BE2C (cell line): ENCODE results near the gene DBR1.

ENCODE experiments used
- DNase-seq: peaks from one replicate; pipeline ENCODE4 v3.0.0-alpha.2; 2020
- H3K27me3 ChIP-seq: fragments of 250-450 bp; sonication (Bioruptor Pico); 2 replicates; pipeline ENCODE4 v1.5.1; 2020; ENCODE audit warnings: mild to moderate bottlenecking
- H3K36me3 ChIP-seq: fragments of 250-450 bp; sonication (Bioruptor Pico); 2 replicates; pipeline ENCODE4 v1.5.1; 2020; ENCODE audit warnings: mild to moderate bottlenecking
- H3K4me1 ChIP-seq: fragments of 250-450 bp; sonication (Bioruptor Pico); 2 replicates; pipeline ENCODE4 v1.5.1; 2020
- H3K4me3 ChIP-seq: 2 replicates; pipeline ENCODE4 v1.5.1; 2011; ENCODE audit warnings: low read depth, low read length
- H3K9me3 ChIP-seq: fragments of 250-450 bp; sonication (Bioruptor Pico); 2 replicates; pipeline ENCODE4 v1.5.1; 2020
- TF ChIP-seq, protein P1 (sequence below): IDR thresholded peaks from 2 replicates; pipeline ENCODE4 v1.5.1; 2012; ENCODE audit warnings: mild to moderate bottlenecking, low read depth, low read length

The DBR1 gene

DNA sequence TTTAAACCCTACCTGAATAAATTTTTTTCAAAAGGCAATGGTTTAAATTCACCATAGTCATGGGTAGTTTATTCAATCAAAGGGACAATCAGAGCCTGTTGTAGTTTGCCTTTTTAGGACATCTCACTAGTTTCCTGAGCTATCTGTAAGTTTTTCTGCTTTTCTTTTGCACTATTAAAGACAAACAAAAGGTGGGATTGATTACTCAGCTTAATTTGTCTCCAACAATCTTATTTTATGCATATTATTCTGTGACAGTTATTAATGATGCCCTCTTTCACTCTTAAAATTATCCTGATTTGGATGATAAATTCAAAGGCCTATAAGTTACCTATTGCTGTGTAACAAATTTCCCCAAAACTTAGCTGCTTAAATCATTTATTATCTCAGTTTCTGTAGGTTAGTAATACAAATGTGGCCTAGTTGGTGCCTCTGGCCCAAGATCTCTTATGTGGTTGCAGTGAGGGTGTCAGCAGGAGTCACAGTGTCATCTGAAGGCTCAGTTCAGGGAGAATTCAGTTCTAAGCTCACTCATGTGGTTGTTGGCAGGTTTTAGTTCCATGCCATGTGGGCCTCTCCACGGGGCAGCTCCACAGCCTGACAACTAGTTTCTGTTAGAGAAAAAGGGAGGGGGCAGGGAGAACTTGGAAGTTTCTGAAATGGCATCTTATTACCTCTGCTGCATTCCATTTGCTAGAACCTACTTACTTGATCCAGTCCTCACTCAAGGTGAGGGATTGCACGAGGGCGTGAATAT, 28.4 kb upstream of the DBR1 start:
- DNase-seq = no peak

DNA sequence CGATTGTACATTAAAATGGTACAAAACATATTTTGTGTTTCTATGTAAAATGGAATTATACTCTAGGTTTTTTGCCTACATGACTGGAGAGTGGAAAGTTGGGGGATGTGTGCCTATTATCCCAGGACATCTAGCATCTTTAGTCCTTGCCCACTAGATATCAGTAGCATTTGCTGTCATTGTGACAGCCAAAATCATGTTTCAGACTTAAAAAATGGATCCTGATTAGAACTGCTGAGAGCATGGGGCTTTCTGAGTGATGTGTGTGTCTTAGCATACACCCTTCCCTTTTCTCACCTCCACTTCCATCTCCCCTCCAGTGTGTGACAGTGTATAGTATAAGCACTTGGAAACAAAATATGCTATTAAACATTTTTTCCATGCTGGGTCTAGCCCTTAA, 25.7 kb upstream of the DBR1 start:
- TF ChIP-seq, protein P1, sequence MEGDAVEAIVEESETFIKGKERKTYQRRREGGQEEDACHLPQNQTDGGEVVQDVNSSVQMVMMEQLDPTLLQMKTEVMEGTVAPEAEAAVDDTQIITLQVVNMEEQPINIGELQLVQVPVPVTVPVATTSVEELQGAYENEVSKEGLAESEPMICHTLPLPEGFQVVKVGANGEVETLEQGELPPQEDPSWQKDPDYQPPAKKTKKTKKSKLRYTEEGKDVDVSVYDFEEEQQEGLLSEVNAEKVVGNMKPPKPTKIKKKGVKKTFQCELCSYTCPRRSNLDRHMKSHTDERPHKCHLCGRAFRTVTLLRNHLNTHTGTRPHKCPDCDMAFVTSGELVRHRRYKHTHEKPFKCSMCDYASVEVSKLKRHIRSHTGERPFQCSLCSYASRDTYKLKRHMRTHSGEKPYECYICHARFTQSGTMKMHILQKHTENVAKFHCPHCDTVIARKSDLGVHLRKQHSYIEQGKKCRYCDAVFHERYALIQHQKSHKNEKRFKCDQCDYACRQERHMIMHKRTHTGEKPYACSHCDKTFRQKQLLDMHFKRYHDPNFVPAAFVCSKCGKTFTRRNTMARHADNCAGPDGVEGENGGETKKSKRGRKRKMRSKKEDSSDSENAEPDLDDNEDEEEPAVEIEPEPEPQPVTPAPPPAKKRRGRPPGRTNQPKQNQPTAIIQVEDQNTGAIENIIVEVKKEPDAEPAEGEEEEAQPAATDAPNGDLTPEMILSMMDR = no peak
- Histone ChIP-seq H3K4me1 (no peaks in the 10 kb centered on the region), H3K4me3 (no peak overlapping the region), H3K27me3 (no peaks in the 10 kb centered on the region), H3K36me3 (peaks cover 2% of the 10 kb centered on the region; the same call in 1 of the 2 replicates), H3K9me3 (no peaks in the 10 kb centered on the region)
- no peak for DNase-seq

More for the DNA sequence above, 28.4 kb upstream of the DBR1 start:
- Histone ChIP-seq H3K36me3 (no peaks in the 10 kb centered on the region), H3K4me3 (no peak overlapping the region), H3K4me1 (no peaks in the 10 kb centered on the region), H3K27me3 (no peaks in the 10 kb centered on the region), H3K9me3 (no peaks in the 10 kb centered on the region)
- TF ChIP-seq, protein P1 = no peak

DNA sequence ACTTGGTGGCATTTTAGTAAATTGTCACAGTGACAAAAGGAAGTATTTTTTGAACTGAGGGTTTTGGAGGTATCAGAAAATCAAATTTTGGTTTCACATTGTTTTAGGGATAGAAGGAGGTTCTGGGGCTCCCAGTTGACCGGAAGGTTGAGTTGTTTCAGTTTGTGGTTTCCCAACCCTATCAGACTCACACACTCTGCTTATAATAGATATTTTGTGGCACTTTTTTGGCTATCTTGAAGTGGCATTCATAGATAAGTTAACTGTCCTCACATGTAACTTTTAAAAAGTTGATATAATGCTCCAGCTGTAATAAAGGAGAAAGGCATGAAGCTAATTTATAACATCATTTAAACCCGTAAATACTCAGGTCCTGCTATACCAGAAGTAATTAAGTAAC, 25.1 kb upstream of the DBR1 start:
- Histone ChIP-seq H3K4me3 (no peak overlapping the region), H3K36me3 (peaks cover 3% of the 10 kb centered on the region; the same call in 1 of the 2 replicates), H3K9me3 (no peaks in the 10 kb centered on the region), H3K4me1 (no peaks in the 10 kb centered on the region), H3K27me3 (no peaks in the 10 kb centered on the region)
- TF ChIP-seq, protein P1 = no peak
- DNase-seq = no peak

DNA sequence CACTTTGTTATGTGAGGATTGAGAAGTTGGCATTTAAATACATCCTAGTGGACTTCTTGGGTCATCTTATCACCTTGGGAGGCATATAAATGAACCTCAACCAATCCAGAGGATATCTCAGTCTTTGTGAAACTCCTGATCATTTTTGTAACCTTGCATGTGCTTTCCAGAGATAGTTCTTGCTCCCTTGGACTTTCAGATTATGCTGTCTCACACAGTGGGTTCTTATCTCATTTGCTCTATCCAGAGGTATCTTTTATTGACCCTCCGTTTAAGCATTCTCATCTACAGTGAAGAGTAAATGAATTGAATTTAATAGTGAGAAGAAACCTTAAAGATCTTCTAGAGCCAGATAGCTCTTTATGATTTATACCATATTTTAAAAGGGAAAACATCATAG, 22.8 kb upstream of the DBR1 start:
- Histone ChIP-seq H3K4me3 (no peak overlapping the region), H3K9me3 (no peaks in the 10 kb centered on the region), H3K27me3 (no peaks in the 10 kb centered on the region), H3K4me1 (no peaks in the 10 kb centered on the region), H3K36me3 (peaks cover 9% of the 10 kb centered on the region)
- no peak for DNase-seq
- TF ChIP-seq, protein P1 = no peak

DNA sequence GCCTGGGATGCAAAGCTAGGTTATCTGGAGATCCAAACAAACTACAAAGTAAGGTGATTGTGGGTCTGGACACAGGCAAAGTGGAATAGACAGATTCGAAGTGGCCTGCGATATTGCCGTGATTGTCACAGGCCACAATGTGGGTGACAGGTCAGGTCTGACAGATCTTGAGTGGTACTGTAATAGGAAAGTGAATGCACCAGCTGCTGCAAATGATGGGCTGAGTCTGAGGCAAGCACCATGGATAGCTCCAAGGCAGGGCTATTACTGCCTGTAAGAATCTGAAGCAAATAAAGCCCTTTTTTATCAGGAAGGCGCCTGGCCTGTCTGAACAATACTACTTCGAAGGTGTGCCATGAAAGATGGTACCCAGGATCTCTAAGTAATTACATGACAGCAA, 22.3 kb upstream of the DBR1 start:
- no peak for DNase-seq
- no peaks in the 10 kb centered on the region for H3K27me3 ChIP-seq
- H3K36me3 ChIP-seq = peaks cover 12% of the 10 kb centered on the region
- TF ChIP-seq, protein P1 = no peak
- H3K9me3 ChIP-seq = no peaks in the 10 kb centered on the region
- no peaks in the 10 kb centered on the region for H3K4me1 ChIP-seq
- no peak overlapping the region for H3K4me3 ChIP-seq

DNA sequence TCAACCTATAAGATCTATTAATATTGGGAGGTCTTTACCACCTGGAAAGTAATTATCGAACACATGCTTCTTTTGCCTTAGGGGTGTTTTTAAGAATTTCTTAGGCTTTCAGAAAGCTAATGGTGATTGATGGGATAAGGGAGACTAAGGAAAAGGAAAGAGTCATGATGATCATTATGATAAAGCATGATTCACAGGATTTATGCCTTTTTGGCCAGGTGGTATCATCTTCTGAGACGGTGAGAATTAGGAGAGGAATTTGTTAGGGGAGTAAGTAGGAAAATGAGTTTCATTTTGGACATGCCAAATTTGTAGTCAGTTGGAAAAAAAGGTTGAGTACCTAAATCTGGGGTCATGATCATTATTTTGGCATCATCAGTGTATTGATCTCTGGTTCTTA, 21.3 kb upstream of the DBR1 start:
- no peaks in the 10 kb centered on the region for H3K9me3 ChIP-seq
- no peaks in the 10 kb centered on the region for H3K27me3 ChIP-seq
- H3K4me1 ChIP-seq = no peaks in the 10 kb centered on the region
- no peak for DNase-seq
- TF ChIP-seq, protein P1 = no peak
- H3K4me3 ChIP-seq = no peak overlapping the region
- H3K36me3 ChIP-seq = peaks cover 18% of the 10 kb centered on the region
